HEK293 (cell line): Measurements from ENCODE around the gene IL17REL.

Experiments used
- CTCF ChIA-PET: fragments of 350-600 bp; formaldehyde crosslinking; extraction: SDS; loops from one replicate; lab custom pipeline; 2021; ENCODE audit warnings: antibody characterized with exemption; lab: Yijun Ruan, JAX
- POLR2A ChIA-PET: fragments of 300-600 bp; formaldehyde crosslinking; extraction: SDS; loops from one replicate; lab custom pipeline; 2020; ENCODE audit warnings: antibody characterized with exemption, inconsistent platforms; lab: Yijun Ruan, JAX
- H3K27ac ChIP-seq: fragments of 200-500 bp; sonication (Bioruptor generic); 2 replicates; pipeline ENCODE4 v1.5.1; 2014; ENCODE audit warnings: low read depth, low read length, control low read depth, inconsistent platforms; ENCODE audit errors: extremely low read depth
- H3K36me3 ChIP-seq, 2 experiments: fragments of 200-500 bp in 1 of 2; sonication (Bioruptor generic) in 1 of 2; 1 replicate in 1 of 2; 2 replicates in 1 of 2; pipeline ENCODE4 v1.5.1; 2014 to 2017; ENCODE audit warnings: inconsistent platforms in 2 of 2, low read length in 2 of 2; ENCODE audit not compliant: control insufficient read depth in 2 of 2, insufficient read depth in 1 of 2
- H3K4me1 ChIP-seq: fragments of 200-500 bp; sonication (Bioruptor generic); 2 replicates; pipeline ENCODE4 v1.5.1; 2014; ENCODE audit warnings: mild to moderate bottlenecking, low read length, inconsistent platforms; ENCODE audit not compliant: control insufficient read depth, insufficient read depth
- H3K4me3 ChIP-seq: 2 replicates; pipeline ENCODE4 v1.5.1; 2011; ENCODE audit warnings: low read depth, mild to moderate bottlenecking, control low read depth, low read length, moderate library complexity
- H3K9me3 ChIP-seq: fragments of 200-500 bp; sonication (Bioruptor generic); 2 replicates; pipeline ENCODE4 v1.5.1; 2014; ENCODE audit warnings: low read depth, low read length, inconsistent platforms; ENCODE audit not compliant: control insufficient read depth, insufficient read depth
- BCL11A ChIP-seq: fragments of 450-650 bp; formaldehyde crosslinking; IDR thresholded peaks from 2 replicates; pipeline ENCODE4 v1.5.1; 2016; ENCODE audit warnings: low read depth, missing biosample characterization, missing genetic modification characterization
- EGR2 ChIP-seq: fragments of 450-650 bp; formaldehyde crosslinking; IDR thresholded peaks from 2 replicates; pipeline ENCODE4 v1.5.1; 2016; ENCODE audit warnings: low read depth, missing biosample characterization, missing genetic modification characterization
- HOXD13 ChIP-seq: sonication (generic); formaldehyde crosslinking; IDR thresholded peaks from 2 replicates; pipeline ENCODE4 v1.8.0; 2022; ENCODE audit warnings: missing genetic modification reagents, borderline replicate concordance
- MYNN ChIP-seq: fragments of 450-650 bp; formaldehyde crosslinking; IDR thresholded peaks from 2 replicates; pipeline ENCODE4 v1.5.1; 2016; ENCODE audit warnings: missing biosample characterization, missing genetic modification characterization, borderline replicate concordance
- SALL2 ChIP-seq: fragments of 450-650 bp; formaldehyde crosslinking; IDR thresholded peaks from 2 replicates; pipeline ENCODE4 v1.5.0; 2017; ENCODE audit warnings: missing biosample characterization, mild to moderate bottlenecking, missing genetic modification characterization, borderline replicate concordance
- SCRT2 ChIP-seq: fragments of 450-650 bp; formaldehyde crosslinking; IDR thresholded peaks from 2 replicates; pipeline ENCODE4 v1.5.1; 2016; ENCODE audit warnings: missing biosample characterization, missing genetic modification characterization
- YY2 ChIP-seq: fragments of 450-650 bp; formaldehyde crosslinking; IDR thresholded peaks from 2 replicates; pipeline ENCODE4 v1.5.1; 2016; ENCODE audit warnings: missing biosample characterization, missing genetic modification characterization
- ZEB2 ChIP-seq: fragments of 450-650 bp; formaldehyde crosslinking; IDR thresholded peaks from 2 replicates; pipeline ENCODE4 v1.5.1; 2016; ENCODE audit warnings: missing biosample characterization, missing genetic modification characterization
- ZNF175 ChIP-seq: fragments of 450-650 bp; formaldehyde crosslinking; IDR thresholded peaks from 2 replicates; pipeline ENCODE4 v1.5.1; 2016; ENCODE audit warnings: missing biosample characterization, missing genetic modification characterization
- ZNF302 ChIP-seq: fragments of 450-650 bp; formaldehyde crosslinking; IDR thresholded peaks from 2 replicates; pipeline ENCODE4 v1.5.1; 2016; ENCODE audit warnings: missing biosample characterization, missing genetic modification characterization, low read depth
- ZNF341 ChIP-seq: fragments of 450-650 bp; formaldehyde crosslinking; IDR thresholded peaks from 2 replicates; pipeline ENCODE4; 2016; ENCODE audit warnings: low read depth, missing biosample characterization, missing genetic modification characterization
- ZNF514 ChIP-seq: fragments of 450-650 bp; formaldehyde crosslinking; IDR thresholded peaks from 2 replicates; pipeline ENCODE4 v1.5.1; 2016; ENCODE audit warnings: missing biosample characterization, missing genetic modification characterization
- ZNF530 ChIP-seq: fragments of 450-650 bp; formaldehyde crosslinking; IDR thresholded peaks from 2 replicates; pipeline ENCODE4 v1.5.1; 2016; ENCODE audit warnings: low read depth, missing biosample characterization, missing genetic modification characterization
- ZNF623 ChIP-seq: fragments of 450-650 bp; formaldehyde crosslinking; IDR thresholded peaks from 2 replicates; pipeline ENCODE4 v1.5.1; 2016; ENCODE audit warnings: missing biosample characterization, missing genetic modification characterization
- ZNF670 ChIP-seq: fragments of 450-650 bp; formaldehyde crosslinking; IDR thresholded peaks from 2 replicates; pipeline ENCODE4 v1.5.1; 2016; ENCODE audit warnings: missing biosample characterization, missing genetic modification characterization, low read depth
- ZNF677 ChIP-seq: fragments of 450-650 bp; IDR thresholded peaks from 2 replicates; pipeline ENCODE4 v1.5.0; 2018; ENCODE audit warnings: missing biosample characterization, mild to moderate bottlenecking, missing genetic modification characterization, moderate library complexity
- ZNF76 ChIP-seq: fragments of 450-650 bp; formaldehyde crosslinking; IDR thresholded peaks from 2 replicates; pipeline ENCODE4; 2016; ENCODE audit warnings: low read depth, missing biosample characterization, missing genetic modification characterization, borderline replicate concordance
- ZNF843 ChIP-seq: fragments of 450-650 bp; formaldehyde crosslinking; IDR thresholded peaks from 2 replicates; pipeline ENCODE4 v1.5.1; 2016; ENCODE audit warnings: missing biosample characterization, missing genetic modification characterization
- ZSCAN16 ChIP-seq: fragments of 450-650 bp; formaldehyde crosslinking; IDR thresholded peaks from 2 replicates; pipeline ENCODE4 v1.5.1; 2016; ENCODE audit warnings: missing biosample characterization, missing genetic modification characterization
- TF ChIP-seq, protein P1 (sequence below): fragments of 450-650 bp; formaldehyde crosslinking; IDR thresholded peaks from 2 replicates; pipeline ENCODE4 v1.5.0; 2017; ENCODE audit warnings: missing biosample characterization, missing genetic modification characterization, borderline replicate concordance
- TF ChIP-seq, protein P2 (sequence below): fragments of 450-650 bp; formaldehyde crosslinking; IDR thresholded peaks from 2 replicates; pipeline ENCODE4 v1.5.1; 2016; ENCODE audit warnings: missing biosample characterization, missing genetic modification characterization
- TF ChIP-seq, protein P3 (sequence below): fragments of 450-650 bp; formaldehyde crosslinking; IDR thresholded peaks from 2 replicates; pipeline ENCODE4 v1.5.1; 2016; ENCODE audit warnings: missing biosample characterization, missing genetic modification characterization

IL17REL gene

DNA sequence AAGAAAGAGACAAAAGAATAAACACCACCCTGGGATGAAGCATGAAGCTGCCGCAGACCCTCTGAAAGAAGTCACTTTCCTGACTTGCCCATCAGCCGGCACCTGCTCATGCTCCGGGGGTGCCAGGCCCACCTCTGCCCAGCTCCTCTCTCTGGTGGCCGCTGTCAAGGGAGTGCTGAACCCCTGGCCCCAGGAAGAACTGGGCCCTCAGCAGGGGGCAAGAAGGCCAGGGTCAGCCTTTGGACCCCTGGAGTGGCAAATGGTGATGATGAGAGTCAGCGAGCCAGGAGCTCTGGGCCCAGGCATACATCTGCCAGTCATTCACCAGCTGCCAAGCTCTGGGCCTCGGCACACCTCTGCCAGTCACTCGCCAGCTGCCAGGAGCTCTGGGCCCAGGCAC, 28.2 kb upstream of the IL17REL start:
- no peak overlapping the region for H3K27ac ChIP-seq
- CTCF ChIA-PET: interaction anchor here (1.7 kb wide), 1 partner anchor 10 kb away, joined by 5 read pairs; no protein-coding TSS in a partner anchor
- TF ChIP-seq ZNF623 (tag by site-specific recombination): no peak
- TF ChIP-seq ZNF677 (tag by site-specific recombination): no peak
- TF ChIP-seq, protein P1, sequence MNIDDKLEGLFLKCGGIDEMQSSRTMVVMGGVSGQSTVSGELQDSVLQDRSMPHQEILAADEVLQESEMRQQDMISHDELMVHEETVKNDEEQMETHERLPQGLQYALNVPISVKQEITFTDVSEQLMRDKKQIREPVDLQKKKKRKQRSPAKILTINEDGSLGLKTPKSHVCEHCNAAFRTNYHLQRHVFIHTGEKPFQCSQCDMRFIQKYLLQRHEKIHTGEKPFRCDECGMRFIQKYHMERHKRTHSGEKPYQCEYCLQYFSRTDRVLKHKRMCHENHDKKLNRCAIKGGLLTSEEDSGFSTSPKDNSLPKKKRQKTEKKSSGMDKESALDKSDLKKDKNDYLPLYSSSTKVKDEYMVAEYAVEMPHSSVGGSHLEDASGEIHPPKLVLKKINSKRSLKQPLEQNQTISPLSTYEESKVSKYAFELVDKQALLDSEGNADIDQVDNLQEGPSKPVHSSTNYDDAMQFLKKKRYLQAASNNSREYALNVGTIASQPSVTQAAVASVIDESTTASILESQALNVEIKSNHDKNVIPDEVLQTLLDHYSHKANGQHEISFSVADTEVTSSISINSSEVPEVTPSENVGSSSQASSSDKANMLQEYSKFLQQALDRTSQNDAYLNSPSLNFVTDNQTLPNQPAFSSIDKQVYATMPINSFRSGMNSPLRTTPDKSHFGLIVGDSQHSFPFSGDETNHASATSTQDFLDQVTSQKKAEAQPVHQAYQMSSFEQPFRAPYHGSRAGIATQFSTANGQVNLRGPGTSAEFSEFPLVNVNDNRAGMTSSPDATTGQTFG (tag by site-specific recombination): no peak
- TF ChIP-seq ZNF175 (tag by site-specific recombination): no peak
- TF ChIP-seq, protein P2, sequence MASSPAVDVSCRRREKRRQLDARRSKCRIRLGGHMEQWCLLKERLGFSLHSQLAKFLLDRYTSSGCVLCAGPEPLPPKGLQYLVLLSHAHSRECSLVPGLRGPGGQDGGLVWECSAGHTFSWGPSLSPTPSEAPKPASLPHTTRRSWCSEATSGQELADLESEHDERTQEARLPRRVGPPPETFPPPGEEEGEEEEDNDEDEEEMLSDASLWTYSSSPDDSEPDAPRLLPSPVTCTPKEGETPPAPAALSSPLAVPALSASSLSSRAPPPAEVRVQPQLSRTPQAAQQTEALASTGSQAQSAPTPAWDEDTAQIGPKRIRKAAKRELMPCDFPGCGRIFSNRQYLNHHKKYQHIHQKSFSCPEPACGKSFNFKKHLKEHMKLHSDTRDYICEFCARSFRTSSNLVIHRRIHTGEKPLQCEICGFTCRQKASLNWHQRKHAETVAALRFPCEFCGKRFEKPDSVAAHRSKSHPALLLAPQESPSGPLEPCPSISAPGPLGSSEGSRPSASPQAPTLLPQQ: no peak
- no peak for TF ChIP-seq BCL11A (tag by site-specific recombination)
- no peak for TF ChIP-seq ZNF670 (tag by site-specific recombination)
- TF ChIP-seq ZNF514 (tag by site-specific recombination): no peak
- no peak for TF ChIP-seq ZNF341
- no peak for TF ChIP-seq ZSCAN16
- TF ChIP-seq YY2: no peak
- no peak for TF ChIP-seq EGR2 (tag by site-specific recombination)
- no peak for TF ChIP-seq HOXD13
- no peak for TF ChIP-seq ZNF530
- TF ChIP-seq MYNN (tag by site-specific recombination): no peak
- no peak for TF ChIP-seq ZNF76 (tag by site-specific recombination)
- no peak for TF ChIP-seq ZNF843 (tag by site-specific recombination)
- TF ChIP-seq, all 188 proteins: peak for 0
- no peaks in the 10 kb centered on the region for H3K9me3 ChIP-seq
- POLR2A ChIA-PET: no interaction called here
- H3K36me3 ChIP-seq: no peaks in the 10 kb centered on the region
- H3K4me3 ChIP-seq: no peak overlapping the region
- no peaks in the 10 kb centered on the region for H3K4me1 ChIP-seq

DNA sequence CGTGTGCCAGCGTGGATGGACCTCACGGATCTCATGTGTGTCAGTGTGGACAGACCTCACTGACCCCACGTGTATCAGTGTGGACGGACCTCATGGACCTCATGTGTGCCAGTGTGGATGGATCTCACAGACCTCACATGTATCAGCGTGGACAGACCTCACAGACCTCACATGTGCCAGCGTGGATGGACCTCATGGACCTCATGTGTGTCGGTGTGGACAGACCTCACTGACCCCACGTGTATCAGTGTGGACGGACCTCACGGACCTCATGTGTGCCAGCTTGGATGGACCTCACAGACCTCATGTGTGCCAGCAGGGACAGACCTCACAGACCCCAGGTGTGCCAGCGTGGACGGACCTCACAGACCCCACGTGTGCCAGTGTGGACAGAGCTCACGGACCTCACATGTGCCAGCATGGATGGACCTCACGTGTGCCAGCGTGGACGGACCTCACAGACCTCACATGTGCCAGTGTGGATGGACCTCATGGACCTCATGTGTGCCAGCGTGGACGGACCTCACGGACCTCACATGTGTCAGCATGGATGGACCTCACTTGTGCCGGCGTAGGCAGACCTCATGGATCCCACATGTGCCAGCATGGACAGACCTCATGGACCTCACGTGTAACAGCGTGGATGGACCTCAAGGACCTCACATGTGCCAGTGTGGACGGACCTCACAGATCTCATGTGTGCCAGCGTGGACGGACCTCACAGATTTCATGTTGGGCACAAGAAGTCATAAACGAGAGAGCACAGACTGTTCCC, 27.3 kb upstream of the IL17REL start:
- Histone ChIP-seq H3K36me3 (no peaks in the 10 kb centered on the region), H3K9me3 (no peaks in the 10 kb centered on the region), H3K4me1 (no peaks in the 10 kb centered on the region), H3K4me3 (no peak overlapping the region), H3K27ac (no peak overlapping the region)
- ChIA-PET POLR2A (no interaction called here), CTCF (interaction anchor here (0.5 to 1.7 kb wide), 2 partner anchors 9 to 58 kb away, joined by 3 to 5 read pairs; no protein-coding TSS in a partner anchor)
- TF ChIP-seq SALL2: no peak
- no peak for TF ChIP-seq ZEB2 (tag by site-specific recombination)
- TF ChIP-seq, protein P3, sequence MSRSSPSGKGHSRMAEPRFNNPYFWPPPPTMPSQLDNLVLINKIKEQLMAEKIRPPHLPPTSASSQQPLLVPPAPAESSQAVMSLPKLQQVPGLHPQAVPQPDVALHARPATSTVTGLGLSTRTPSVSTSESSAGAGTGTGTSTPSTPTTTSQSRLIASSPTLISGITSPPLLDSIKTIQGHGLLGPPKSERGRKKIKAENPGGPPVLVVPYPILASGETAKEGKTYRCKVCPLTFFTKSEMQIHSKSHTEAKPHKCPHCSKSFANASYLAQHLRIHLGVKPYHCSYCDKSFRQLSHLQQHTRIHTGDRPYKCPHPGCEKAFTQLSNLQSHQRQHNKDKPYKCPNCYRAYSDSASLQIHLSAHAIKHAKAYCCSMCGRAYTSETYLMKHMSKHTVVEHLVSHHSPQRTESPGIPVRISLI: no peak
- no peak for TF ChIP-seq SCRT2
- no peak for TF ChIP-seq ZNF302 (tag by site-specific recombination)
